Cardiac muscle cell (in vitro differentiated cells and primary cell): ENCODE measurements around the gene MTMR1. TPM values are rescaled to one million over a fixed set of nuclear protein-coding genes. Genes with fewer than 3 reads are reported as not detected.
A peak's percentile ranks its signal among the peaks of the same experiment; 100 is the strongest.

Experiments
- DNase-seq, 2 donors: peaks; one replicate each; pipeline versions ENCODE4 v3.0.0 to v3.0.0-alpha.2; 2010 to 2017; ENCODE audit warnings: low read depth in 1 of 2, low spot score in 1 of 2
- H3K27ac ChIP-seq: fragments of 200-600 bp; sonication (generic); 2 replicates; pipeline ENCODE4 v1.5.1; 2016
- H3K27me3 ChIP-seq: fragments of 200-600 bp; sonication (generic); 2 replicates; pipeline ENCODE4 v1.6.0; 2016; ENCODE audit warnings: control low read depth
- H3K36me3 ChIP-seq: fragments of 200-600 bp; sonication (generic); 2 replicates; pipeline ENCODE4 v1.5.1; 2016; ENCODE audit warnings: control low read depth
- H3K4me1 ChIP-seq: fragments of 200-600 bp; sonication (generic); 2 replicates; pipeline ENCODE4 v1.8.1; 2017; ENCODE audit warnings: low read depth, mild to moderate bottlenecking, mixed run types
- H3K4me3 ChIP-seq: fragments of 200-600 bp; sonication (generic); 2 replicates; pipeline ENCODE4 v1.5.1; 2016; ENCODE audit warnings: mild to moderate bottlenecking
- H3K9me3 ChIP-seq: fragments of 200-600 bp; sonication (generic); 2 replicates; pipeline ENCODE4 v1.5.1; 2017; ENCODE audit warnings: low read depth, mild to moderate bottlenecking, control low read depth
- polyA plus RNA-seq: library from polyadenylated mRNA; unstranded; fragments of >200 nt; fragmentation: Nextera tagmentation; extraction: Ambion mirVana; gene quantifications from 2 replicates; pipeline ENCODE4 v1.2.1, GENCODE V29; 2016
- total RNA-seq: library from RNA; depleted of rRNA; stranded (reverse); fragments of >200 nt; gene quantifications from 2 replicates; pipeline ENCODE4 v1.2.3, GENCODE V29; 2016
- TF ChIP-seq, protein P1 (sequence below): IDR thresholded peaks from 2 replicates; pipeline ENCODE4 v1.5.1; 2012; ENCODE audit warnings: low read depth, mild to moderate bottlenecking, low read length

Gene MTMR1
- total RNA-seq (22.3 and 46.2 TPM in 2 replicates), polyA plus RNA-seq (20.2 and 31.7 TPM in 2 replicates)

- Histone ChIP-seq H3K27me3 (no peaks in the 10 kb centered on the region), H3K36me3 (no peaks in the 10 kb centered on the region), H3K4me1 (no peaks in the 10 kb centered on the region), H3K9me3 (no peaks in the 10 kb centered on the region), H3K4me3 (peak within 1 kb of the TSS; percentile 54), H3K27ac (no peak within 1 kb of the TSS)
- peak in 1 of 2 donors; percentile 55 for DNase-seq
- TF ChIP-seq, protein P1, sequence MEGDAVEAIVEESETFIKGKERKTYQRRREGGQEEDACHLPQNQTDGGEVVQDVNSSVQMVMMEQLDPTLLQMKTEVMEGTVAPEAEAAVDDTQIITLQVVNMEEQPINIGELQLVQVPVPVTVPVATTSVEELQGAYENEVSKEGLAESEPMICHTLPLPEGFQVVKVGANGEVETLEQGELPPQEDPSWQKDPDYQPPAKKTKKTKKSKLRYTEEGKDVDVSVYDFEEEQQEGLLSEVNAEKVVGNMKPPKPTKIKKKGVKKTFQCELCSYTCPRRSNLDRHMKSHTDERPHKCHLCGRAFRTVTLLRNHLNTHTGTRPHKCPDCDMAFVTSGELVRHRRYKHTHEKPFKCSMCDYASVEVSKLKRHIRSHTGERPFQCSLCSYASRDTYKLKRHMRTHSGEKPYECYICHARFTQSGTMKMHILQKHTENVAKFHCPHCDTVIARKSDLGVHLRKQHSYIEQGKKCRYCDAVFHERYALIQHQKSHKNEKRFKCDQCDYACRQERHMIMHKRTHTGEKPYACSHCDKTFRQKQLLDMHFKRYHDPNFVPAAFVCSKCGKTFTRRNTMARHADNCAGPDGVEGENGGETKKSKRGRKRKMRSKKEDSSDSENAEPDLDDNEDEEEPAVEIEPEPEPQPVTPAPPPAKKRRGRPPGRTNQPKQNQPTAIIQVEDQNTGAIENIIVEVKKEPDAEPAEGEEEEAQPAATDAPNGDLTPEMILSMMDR: no peak
These were observed at the start of gene MTMR1 for GRCh38 chrX:150692831-150693724. Gene MTMR1 (plus strand): TSS chrX:150693396. CDS start chrX:150693531, 135 bp downstream.

GRCh38 chrX:150643958-150644357 is 49.2 kb upstream of the MTMR1 start:
- H3K27ac ChIP-seq: no peak overlapping the region
- no peaks in the 10 kb centered on the region for H3K27me3 ChIP-seq
- H3K9me3 ChIP-seq: no peaks in the 10 kb centered on the region
- H3K4me1 ChIP-seq: no peaks in the 10 kb centered on the region
- no peak for DNase-seq
- TF ChIP-seq, protein P1: no peak
- no peaks in the 10 kb centered on the region for H3K36me3 ChIP-seq
- no peak overlapping the region for H3K4me3 ChIP-seq

DNA sequence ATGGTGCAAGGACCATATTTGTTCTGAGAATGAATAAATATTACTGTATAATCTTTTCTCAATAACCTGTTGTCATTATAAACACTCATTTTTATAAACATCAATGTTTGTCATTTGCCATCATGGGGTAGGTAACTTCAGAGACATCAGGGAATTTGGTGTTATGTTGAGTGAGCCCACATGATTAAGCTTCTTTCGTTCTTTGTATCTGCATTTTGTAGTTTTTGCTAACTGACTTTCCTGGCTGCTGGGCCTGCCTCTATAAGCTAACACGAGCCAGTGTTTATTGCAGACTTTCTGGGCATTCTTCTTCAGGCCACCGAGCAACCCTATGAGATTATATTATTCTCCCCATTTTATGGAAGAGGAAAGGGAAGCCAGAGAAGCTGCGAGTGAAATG is 48.8 kb upstream of the MTMR1 start:
- Histone ChIP-seq H3K9me3 (no peaks in the 10 kb centered on the region), H3K36me3 (no peaks in the 10 kb centered on the region), H3K27ac (no peak overlapping the region), H3K4me3 (no peak overlapping the region), H3K4me1 (no peaks in the 10 kb centered on the region), H3K27me3 (no peaks in the 10 kb centered on the region)
- TF ChIP-seq, protein P1: no peak
- DNase-seq: no peak

DNA sequence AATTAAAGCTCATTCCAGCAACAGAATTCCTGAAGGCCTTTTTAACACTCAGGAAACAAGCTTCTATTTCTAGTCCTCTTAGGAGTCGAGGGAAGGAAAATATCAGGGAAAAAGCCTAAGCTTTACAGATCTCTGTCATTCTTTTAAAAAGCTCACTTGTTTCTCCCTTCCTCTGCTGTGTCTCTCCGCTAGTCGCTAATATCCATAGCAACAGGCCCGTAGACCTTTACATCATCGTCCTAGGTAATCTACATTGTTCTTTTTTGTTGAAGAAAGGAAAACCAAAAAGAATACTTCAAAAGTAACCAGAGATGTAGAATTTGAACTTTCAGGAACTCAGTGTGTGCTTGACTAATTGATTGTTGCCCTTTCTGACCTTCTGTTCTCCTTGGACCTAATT is 45.9 kb upstream of the MTMR1 start:
- no peak for DNase-seq
- H3K36me3 ChIP-seq: no peaks in the 10 kb centered on the region
- H3K4me1 ChIP-seq: no peaks in the 10 kb centered on the region
- no peak overlapping the region for H3K4me3 ChIP-seq
- no peak overlapping the region for H3K27ac ChIP-seq
- TF ChIP-seq, protein P1: no peak
- no peaks in the 10 kb centered on the region for H3K9me3 ChIP-seq
- H3K27me3 ChIP-seq: no peaks in the 10 kb centered on the region

DNA sequence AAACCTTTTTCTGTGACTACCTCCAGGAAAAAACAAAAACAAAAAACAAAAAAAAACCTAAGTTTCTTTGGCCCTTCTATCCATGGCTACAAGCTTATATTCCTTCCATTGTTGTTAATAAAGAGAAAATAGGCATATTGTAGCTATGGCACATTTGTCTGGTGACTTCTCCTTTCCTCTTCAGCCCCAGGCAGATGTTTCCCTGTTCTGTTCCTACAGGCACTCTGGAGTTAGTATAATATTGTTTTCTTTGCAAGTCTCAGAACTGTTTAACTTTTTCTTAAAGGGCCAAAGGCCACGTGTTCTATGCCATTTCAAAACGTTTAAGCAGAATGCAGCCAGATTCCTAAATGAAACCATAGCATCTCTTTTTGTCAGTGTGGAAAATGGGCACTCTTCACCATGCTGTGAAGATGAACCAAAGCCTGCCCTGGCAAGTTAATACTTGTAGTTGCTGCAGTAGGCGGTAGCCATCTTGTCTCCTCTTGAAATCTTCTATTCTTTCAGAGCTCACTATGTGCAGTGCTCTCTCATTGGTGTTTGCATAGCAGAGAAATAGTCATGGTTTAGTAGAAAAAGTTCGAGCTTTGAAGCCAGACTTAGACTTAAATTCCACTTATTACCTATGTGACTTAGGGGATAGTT is 44.8 kb upstream of the MTMR1 start:
- no peaks in the 10 kb centered on the region for H3K36me3 ChIP-seq
- H3K9me3 ChIP-seq: no peaks in the 10 kb centered on the region
- no peaks in the 10 kb centered on the region for H3K4me1 ChIP-seq
- no peak overlapping the region for H3K4me3 ChIP-seq
- no peaks in the 10 kb centered on the region for H3K27me3 ChIP-seq
- TF ChIP-seq, protein P1: no peak
- no peak overlapping the region for H3K27ac ChIP-seq
- DNase-seq: no peak
